EH (cell line): ENCODE results near the gene CRIP2.

ENCODE experiments used
- DNase-seq: peaks from one replicate; pipeline ENCODE4 v3.0.0-alpha.2; 2015; ENCODE audit warnings: low read depth

Gene CRIP2

DNA sequence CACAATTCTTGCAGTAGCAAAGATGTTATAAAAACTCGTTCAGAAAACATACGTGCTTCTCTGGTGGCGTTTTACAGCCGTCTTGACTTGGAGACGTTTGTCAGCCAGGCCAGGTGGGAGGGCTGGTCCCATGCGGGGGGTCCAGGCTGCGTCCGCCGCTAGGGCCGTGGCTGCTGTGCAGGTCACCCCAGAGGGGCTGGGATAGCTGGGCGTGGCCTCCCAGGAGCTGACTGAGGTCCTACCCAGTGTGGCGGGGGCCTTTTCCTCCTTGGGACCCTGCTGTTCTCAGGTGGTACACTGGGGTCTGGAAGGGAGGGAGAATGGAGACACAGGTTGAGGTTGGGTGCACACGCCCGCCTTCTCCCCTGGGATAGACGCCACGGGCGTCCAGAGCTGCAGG, 29.8 kb upstream of the CRIP2 start:
- no peak for DNase-seq

DNA sequence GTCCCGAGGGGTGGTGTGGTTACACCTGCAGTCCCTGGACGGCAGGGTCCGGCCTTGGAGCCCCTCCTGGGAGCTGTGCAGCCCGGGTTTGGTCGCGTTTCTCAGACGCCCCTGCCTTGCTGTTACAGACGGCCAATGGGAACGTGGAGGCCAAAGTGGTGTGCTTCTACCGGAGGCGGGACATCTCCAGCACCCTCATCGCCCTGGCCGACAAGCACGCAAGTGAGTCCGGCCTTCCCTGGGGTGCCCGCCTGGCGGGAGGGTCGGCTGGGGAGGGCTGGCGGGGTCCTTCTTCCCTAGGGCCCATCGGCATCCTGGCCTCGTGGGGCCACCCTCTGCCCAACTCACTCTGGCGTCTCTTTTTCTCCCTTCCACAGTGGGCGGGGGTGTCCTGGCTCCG, 29.3 kb upstream of the CRIP2 start:
- DNase-seq = no peak

DNA sequence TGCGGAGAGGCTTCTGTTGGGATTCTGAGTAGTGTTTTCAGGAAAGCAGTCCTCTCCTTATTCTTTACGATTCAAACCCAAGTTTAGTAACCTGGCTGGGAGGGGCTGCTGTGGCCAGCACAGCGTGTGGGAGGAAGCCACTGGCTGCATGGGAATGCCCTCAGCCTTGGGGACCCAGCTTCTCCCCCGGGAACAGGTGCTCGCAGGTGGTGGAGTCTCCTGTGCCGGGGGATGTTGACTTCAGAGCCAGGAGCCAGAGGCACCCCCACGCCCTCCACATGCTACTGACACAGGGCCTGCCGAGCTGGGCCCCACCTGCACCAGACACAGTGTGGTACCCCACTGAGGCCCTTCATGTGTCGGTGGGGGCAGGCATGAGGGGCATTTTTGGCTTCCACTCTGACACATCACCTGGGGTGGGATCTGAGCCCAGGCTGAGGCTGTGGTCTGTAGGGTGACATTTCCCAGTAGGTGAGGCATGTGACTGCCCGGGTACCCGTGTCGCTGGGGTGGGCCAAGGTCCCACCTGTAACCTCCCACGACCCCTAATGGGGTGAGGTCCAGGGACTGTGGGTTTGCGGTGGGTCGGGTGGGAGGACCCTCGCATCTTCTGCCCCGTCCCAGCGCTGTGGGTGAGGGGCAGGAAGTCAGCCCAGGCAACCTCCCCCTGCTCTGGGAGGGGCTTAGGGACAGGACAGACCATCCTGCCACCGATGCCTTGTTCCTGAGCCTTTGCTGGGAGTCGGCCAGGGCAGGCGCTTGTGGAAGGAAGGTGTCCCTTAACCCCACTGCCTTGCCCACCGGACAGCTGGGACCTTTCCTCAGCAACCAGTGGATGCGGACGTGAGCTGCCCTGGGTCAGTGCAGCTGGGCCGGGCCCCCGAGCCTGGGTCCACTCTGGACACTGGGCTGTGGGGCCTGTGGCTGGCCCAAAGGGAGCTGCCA, 28.4 kb upstream of the CRIP2 start:
- no peak for DNase-seq

DNA sequence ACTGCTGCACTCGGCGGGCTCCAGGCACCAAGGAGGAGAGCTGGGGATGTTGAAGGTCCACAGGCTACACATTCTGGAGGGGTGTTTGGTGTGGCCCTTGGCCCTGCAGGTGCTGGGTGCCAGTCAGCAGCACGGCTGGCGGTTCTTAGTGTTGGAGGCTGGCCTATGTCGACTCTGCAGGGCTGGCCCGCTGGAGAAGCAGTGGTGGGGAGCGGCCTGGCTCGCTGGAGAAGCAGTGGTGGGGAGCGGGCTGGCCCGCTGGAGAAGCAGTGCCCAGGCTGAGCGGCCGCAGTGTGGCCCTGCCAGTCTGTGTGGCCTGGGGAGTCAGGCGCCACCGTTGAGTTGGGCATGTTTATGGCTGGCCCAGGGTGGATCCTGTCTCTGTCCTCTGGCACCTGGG, 27.6 kb upstream of the CRIP2 start:
- no peak for DNase-seq

DNA sequence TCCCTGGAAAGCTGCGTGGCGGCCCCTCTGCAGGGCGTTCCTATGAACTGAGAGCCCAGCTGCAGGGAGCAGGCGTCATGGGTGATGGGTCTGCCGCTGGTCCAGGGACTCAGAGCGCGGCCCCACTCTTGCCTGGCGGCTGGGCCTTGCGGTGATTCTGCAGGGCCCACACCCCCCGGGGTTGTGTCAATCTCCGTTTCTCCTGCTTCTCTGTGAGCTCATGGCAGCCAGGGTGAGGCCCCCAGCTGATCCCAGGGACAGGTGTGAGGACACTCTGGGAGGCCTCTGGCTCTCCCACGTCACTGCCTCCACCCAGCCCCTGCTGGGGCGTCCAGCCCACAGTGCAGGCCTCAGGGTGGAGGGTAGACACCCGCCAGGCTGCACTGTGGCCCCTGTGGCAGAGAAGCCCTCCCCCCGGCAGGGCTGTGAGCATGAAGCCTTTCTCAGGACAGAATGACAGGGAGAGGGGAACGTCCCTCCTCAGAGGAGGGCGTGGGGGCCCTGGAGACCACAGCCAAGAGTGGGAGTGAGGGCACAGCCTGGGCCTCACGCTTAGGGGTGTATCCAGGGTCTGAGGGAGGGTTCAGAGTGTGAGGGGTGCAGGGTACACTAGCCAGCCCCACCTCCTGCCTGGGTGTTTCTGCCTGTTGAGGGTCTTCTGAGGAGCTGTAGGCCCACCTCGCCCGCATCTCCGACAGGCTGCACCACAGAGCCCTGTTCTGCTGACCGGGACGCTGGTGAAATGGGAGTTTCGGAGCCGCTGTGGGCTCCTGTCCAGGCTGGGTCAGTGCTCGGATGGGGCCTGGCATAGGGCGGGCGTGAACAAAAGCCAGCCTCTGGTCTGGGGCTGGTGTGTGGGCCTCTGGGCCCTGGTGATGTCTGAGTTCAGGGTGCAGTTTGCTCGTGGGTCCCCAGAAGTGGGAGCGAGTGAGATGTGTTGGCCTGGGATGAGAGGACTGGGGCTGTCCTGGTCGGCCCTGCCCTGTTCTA, 26.7 kb upstream of the CRIP2 start:
- DNase-seq = no peak

DNA sequence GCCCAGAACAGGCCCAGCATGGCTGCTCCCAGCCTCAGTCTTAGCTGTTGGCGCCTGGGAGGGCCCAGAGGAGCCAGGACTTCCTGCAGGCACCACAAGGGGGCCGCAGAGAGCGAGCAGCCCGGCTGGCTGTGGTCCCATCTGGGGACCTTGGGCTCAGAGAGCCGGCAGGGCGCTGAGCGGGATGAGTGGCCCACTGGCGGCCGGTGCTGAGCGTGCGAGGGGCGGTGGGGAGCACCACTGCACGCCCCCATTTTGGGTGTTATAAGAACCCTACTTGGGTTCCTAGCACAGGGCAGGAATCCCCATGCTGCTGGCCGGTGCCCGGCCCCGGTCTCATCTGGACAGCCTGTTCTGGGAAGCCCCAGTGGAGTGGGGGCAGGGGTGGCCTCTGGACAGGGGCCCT, 25.9 kb upstream of the CRIP2 start:
- peak; percentile 51 for DNase-seq

DNA sequence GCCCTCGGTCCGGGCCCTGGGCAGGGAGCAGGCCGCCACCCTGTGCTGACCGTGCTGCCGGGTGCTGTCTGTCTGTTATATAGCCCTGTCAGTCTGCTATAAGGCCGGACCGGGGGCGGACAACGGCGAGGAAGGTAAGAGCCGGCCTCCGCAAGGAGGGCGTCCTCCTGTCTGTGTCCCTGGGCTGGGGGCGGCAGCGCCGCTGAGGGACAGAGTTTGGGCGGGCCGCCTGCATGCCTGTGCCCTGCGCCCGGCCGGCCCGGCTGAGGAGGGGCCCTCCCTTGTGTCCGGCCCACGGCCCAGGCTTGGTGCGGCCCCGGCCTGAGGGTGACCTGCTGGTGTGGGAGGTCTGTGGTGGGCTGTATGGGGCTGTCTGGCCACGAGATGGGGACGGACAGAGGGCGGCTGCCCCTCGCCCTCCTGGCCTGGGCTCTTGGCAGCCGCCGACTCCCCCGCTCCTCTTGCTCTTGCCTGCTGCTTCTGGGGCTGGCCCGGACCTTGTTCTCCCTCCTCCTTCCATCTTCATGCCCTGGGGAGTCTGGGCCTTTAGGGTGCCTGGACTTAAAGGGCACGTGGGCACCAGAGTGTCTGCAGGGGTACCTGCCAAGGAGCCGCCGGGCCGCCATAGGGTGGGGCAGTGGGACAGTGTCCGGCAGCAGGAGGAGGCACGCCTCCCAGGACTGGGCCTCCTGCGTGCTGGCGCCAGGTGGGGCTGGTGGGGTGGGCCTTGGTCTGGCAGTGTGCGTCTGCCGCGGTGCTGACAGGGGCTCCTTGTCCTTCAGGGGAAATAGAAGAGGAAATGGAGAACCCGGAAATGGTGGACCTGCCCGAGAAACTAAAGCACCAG, 25.1 kb upstream of the CRIP2 start:
- no peak for DNase-seq

DNA sequence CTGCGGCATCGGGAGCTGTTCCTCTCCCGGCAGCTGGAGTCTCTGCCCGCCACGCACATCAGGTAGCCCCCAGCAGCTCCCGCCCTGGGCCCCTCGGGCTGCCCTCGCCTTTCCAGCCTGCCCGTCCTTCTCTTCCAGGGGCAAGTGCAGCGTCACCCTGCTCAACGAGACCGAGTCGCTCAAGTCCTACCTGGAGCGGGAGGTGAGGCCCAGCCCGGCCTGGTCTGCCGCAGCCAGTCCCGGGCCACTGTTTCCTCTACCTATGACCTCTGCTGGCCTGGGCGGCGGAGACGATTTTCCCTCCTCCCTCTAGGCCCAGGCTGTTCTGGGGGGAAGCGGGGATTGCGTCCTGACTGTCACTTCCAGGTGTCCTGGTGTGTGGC, 24.5 kb upstream of the CRIP2 start:
- no peak for DNase-seq

DNA sequence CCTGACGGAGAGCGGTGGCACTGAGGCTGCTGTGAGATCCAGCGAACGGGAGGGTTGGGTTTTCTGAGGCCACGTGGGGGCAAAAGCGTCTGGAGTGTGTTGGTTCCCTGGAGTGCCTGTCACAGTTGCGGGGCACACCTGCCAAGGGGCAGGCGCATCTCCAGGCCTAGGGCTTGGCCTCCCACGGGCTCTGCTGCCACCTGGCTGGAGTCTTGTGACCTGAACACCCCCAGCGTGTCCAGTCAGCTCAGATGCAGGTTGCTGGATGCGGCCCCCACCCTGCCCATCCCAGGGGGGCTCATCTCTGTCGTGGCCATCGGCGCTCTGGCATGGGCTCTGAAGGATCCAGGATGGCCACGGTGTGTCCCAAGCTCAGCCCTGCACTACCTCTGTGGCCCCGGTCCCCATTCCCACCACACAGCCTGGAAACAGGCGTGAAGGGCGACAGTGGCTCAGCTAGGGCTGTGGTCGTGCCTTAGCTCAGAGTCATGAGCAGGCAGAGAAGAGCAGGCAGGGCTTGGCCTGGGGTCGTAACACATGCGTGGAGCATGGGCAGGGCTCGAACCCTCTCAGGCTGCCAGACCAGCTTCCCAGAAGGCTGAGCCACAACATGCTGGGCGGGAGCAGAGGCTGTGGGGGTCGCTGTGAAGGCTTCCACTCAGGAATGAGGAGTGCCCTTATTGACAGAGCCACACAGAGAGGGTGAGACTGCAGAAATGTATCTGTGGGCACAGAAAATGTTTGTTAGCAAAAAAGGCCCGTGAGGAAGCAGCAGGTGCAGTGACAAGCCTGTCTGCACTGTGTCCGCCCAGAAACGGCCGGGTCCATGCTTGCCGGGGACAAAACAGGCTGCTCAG, 23.5 kb upstream of the CRIP2 start:
- no peak for DNase-seq

DNA sequence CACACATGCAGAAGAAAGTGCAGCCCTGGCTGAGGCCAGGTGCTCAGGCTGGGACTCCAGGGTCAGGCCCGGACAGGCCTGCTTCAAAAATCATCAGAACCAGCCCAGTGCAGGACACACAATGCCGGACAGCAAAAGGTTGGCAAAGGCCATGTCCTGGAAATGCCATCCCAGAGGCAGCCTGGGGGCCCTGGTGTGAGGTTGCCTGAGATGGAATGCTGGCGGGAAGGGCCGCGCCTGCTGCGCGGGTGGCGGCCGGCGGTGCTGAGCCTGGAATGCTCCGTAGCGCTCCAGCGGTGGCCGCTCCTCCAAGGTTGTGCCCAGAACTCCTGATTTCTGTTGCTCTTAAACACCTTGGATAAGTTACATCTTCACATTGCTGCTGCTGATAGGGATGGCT, 21.7 kb upstream of the CRIP2 start:
- no peak for DNase-seq

DNA sequence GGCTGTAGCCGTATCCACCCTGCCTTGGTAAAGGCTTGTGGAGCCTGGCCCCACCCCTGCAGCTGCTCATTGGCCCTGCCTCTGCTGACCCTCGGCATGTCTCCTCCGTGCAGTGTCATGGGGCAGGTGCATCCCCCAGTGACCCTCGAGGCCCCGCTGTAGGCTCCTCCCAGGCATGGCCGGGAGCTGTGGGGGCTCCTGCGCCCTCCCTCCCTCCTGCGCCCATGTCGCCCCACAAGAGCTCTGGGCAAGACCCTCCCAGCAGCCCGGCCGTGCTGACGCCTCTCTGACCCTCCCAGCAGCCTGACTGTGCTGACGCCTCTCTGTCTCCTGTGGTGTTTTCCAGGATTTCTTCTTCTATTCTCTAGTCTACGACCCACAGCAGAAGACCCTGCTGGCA, 20.8 kb upstream of the CRIP2 start:
- no peak for DNase-seq

DNA sequence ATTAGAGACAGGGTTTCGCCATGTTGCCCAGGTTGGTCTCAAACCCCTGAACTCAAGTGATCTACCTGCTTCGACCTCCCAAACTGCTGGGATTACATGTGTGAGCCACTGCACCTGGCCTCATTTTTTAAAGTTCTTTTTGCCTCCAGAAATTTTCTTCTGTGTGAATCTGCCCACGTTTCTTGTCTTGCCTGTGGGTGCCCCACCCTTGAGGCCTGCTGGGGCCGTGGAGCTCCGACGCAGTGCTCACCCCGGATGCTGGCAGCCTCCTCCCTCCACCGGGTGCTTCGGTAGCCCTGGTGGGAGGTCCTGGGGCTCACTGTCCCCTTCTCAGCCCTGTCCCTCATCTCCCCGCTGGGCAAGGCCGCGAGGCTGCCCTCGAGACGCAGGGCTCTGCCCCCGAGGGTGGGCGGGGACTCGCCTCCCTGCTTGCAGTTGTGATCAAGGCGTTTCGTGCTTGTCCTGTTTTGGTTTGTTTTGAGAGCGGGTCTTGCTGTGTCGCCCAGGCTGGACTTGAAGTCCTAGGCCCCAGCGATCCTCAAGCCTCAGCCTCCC, 19.5 kb upstream of the CRIP2 start:
- no peak for DNase-seq

DNA sequence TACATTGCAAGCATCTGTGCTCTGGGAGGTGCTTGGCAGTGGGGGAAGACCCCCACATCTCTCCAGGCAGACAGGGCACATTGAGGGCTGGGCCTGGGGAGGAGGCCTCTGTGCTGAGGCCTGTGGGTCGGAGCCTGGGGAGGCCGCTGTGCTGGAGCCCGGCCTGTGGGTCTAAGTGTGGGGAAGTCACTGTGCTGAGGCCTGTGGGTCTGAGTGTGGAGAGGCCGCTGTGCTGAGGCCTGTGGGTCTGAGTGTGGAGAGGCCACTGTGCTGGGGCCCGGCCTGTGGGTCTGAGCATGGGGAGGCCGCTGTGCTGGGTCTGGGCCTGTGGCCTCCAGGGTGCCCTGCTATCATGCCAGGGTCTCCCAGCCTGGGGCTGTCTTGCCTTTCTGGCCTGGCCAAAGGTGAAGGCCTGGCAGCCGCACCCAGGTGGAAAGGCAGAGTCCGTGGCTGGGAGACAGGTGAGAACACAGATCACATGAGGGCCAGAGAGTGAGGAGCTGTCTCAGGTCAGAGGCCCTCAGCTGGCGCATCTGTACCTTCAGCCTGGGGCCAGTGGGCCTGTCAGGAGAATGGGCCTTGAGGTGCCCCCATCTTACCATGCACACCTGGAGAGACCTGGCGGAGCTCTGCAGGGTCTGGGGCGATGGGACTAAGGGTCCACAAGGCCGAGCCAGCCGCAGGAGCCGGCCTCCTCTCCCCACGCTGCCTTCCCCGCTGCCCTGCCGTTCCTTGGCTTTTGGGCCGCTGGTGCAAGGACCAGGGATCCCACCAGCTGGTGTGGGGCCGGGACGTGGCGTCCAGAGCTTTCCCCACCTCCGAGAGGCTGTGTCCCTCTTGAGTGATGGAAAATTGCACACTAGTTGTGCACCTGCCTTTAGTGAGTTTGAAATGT, 18.6 kb upstream of the CRIP2 start:
- no peak for DNase-seq

DNA sequence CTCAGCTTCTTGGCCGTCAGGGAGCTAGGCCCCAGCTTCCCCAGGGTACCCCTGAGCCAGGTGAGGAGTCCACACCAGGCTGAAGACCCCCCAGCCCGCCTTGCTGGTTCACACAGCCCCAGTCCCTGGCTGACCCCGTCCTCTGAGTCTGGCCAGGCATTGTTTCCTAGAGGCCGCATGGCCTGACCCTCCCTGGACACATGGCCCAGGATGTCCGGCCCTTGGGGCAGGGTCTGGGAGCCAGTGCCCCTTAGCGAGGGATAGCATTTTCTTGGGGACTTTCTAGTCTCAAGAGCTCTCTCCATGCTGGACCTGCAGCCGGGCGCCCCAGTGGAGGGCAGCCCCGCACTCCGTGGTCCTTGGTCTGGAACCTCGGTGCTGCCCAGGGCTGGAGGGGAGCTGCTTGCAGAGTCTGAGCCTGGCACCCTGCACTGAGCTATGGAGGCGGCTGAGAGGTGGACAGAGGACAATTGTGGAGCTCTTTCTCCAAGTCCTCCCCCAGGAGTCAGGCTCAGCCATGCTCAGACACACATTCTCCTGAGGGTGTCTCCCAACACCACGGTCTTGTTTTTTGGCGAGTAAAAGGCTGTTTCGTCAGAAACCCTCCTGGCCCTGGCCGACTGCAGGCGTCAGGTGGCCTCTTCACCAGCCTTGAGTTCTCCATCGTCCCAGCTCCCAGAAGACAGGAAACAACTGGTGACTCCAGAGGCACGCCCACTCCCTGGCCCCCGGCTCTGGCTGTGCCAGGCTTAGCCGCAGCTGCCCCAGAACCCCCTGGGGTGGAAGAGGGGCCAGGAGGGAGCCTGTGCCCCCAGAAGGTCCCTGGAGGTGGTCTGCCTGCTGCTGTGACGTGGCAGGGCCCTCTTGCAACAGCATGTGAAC, 17.6 kb upstream of the CRIP2 start:
- no peak for DNase-seq

DNA sequence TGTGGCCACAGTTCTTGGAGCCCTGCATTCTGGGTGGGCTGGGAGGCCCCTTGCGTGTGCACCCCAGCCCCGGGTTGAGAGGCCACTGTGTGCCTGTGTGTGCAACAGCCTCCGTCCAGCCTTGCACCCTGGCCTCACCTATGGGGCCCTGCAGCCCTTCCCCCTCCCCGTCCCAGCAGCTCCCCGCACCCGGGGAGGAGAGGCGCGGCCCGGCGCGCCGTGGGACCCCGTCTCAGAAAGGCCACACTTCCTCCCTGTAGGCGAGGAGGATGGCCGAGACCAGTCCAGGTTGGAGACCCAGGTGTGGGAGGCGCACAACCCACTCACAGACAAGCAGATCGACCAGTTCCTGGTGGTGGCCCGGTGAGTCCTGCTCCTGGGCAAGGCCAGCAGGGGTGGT, 16.6 kb upstream of the CRIP2 start:
- no peak for DNase-seq

DNA sequence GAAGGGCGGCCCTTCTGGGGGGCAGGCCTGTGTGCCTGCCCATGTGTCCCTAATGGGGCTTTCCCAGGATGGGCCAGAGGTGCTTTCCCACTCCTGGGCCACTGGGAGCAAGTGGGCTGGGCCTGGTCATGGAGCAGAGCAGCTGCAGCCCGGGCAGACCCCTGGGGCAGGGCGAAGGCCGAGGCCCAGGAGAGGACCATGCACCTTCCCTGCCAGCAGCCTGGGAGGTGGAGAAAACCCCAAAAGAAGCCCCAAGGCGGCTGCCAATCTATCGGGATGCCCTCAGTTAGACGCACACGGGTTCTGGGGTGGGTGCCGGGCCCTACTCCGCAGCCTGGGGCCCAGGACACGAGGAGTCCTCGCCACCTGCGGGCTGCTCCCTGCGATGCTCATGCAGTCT, 16.1 kb upstream of the CRIP2 start:
- DNase-seq = no peak

DNA sequence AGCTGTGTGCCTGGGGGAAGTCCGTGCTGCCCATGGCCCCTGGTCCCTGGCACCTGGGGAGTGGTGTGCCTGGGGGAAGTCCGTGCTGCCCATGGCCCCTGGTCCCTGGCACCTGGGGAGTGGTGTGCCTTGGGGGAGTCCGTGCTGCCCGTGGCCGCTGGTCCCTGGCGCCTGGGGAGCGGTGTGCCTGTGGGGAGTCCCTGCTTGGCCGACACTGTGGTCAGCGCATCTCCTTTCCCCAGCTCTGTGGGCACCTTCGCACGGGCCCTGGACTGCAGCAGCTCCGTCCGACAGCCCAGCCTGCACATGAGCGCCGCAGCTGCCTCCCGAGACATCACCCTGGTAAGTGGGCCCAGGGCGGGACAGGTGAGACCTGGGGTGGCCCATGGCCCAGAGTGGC, 14.5 kb upstream of the CRIP2 start:
- DNase-seq = no peak

DNA sequence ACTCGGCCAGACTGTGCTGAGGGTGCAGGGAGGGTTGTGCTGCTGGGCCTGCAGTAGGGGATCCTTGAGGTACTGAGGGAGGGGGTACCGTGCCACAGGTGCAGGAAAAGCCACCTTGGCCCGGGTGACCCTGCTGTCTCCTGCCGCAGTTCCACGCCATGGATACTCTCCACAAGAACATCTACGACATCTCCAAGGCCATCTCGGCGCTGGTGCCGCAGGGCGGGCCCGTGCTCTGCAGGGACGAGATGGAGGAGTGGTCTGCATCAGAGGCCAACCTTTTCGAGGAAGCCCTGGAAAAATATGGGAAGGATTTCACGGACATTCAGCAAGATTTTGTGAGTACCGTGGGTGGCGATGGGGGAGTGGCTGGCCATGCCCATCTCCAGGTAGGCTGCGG, 14.0 kb upstream of the CRIP2 start:
- DNase-seq = no peak

DNA sequence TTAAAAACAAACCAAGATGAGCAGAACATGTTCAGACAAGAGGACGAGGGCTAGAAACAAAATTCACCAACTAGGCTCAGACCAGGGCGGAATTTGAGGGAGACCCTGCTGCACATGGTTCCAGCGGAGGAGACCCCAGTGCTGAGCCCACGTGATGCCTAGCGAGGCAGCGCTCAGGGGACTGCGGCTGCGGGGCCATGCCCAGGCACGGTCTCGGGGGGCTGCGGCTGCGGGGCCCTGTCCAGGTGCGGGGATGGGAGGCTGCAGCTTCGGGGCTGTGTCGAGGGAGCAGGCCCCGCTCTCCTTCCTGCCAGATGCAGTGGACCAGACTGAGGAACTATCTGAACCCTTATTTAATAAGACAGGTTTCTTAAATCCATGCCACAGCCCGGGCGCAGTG, 12.7 kb upstream of the CRIP2 start:
- no peak for DNase-seq
